CMK (cell line): Measurements from ENCODE around the gene ZNF888.
"Not testable (repeated sequence)": the region's sequence is repeated elsewhere in the genome, so short reads cannot be mapped to it uniquely, and the experiment has no call there.

ENCODE experiments used
- DNase-seq: peaks from one replicate; pipeline ENCODE4 v3.0.0-alpha.2; 2010; ENCODE audit warnings: low read depth

Gene ZNF888

DNA sequence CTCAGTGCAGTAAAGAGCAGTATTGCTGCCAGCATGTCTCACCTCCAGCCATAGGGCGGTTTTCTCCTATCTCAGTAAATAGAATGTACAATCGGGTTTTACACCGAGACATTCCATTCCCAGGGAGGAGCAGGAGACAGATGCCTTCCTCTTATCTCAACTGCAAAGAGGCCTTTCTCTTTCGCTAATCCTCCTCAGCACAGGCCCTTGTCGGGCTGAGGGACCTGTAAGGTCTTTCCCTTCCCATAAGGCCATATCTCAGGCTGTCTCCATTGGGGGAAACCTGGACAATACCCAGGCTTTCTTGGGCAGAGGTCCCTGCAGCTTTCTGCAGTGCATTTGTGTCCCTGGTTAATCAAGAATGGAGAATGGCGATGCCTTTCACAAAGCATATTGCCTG is 50.2 kb downstream of the ZNF888 start:
- DNase-seq, result not testable (repeated sequence)

- no peak for DNase-seq
These were observed 51.8 kb downstream of the ZNF888 start for GRCh38 chr19:52871466-52871865.

- not testable (repeated sequence) for DNase-seq
These were observed 55.2 kb downstream of the ZNF888 start for GRCh38 chr19:52868031-52868430.

DNA sequence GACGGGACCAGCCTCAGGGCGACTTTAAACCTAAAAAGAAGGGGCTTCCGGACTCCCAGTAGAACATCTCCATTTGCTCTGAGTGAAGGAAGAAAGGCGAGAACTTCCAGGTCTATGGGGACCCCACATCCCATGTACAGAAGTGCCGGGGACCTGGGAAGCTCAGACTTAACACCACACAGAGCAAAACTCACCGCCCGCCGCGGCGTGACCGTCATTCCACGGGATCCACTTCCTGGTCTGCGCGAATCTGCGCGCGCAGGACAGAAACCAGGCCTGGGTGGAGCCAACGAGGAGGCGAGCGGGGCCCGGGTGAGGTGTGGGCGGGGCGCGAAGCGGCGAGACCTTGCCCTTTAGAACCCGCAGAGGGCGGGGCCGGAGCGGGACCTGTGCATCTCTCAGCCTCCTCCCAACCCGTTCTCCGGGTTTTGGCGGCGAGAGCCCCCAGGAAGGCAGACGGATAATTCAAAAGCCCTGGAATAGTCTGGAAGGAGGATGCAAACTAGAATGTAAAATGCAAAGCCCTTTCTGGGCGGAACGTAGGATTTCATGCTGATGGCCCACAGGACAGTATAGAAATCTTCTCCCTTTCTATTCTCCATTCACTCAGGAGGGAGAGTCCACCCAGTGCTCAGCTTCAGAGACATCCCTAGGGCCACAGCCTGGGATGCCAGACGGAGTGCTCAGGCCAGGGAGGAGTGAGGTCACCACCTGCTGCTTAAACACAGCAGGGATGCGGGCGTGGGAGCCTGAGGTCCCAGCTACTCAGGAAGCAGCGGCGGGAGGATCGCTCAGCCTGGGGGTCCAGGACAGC is 65.6 kb downstream of the ZNF888 start, which contains the start of gene ZNF468:
Gene ZNF468, minus strand, starts transcription at position 242 of the 814 bp plus-strand sequence. CDS start 3,347 bp downstream, outside the sequence.
- DNase-seq, result peak; percentile 39

DNA sequence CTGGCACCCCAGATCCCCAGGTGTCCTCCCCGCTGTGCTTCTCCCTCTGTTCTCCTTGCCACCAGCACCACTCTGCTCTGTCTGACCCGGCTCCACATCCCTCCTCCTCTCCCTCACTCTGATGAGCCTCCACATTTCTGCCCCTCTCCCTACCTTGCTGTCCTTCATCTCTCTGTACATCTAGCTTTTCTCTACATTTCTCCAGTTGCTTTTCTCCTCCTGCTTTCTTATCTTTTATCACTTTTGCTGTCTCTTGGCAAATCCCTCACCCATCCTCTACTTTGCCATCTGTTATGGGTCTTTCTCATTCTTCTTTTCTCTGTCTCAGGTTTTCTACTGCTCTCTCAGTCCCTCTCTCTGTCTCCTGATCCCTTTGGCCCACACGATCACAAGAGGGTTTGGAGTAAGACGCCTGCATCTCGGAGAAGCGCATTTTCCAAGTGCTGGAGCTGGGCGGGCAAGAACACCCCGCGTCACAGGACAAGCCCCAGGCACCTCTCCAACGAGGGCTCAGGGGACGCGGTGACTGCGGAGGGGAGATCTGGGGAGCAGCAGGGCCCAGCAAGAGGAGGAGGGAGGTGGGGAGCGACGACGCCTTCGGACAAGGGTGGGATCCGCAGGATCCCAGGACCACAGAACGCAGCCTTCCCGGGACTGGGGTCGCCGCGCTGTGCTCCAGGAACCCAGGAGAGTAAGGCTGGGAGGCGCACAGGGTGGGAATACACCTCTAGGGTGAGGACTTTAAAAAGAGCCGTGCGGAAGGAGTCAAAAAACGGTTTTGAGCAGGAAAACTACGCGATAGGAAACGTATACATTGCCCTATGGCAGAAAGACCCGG is 66.5 kb downstream of the ZNF888 start:
- peak; percentile 22 for DNase-seq
